GM23338 (cell line): ENCODE measurements around the gene NUP214.

Experiments
- CREB1 ChIP-seq: fragments of 250-450 bp; sonication (Bioruptor Pico); IDR thresholded peaks from 2 replicates; pipeline ENCODE4 v1.5.0; 2020; ENCODE audit warnings: low read depth, mild to moderate bottlenecking, moderate library complexity
- EZH2 ChIP-seq: fragments of 200-600 bp; sonication (generic); IDR thresholded peaks from one replicate; pipeline ENCODE4 v1.8.0; 2017; ENCODE audit warnings: antibody characterized with exemption, mild to moderate bottlenecking, low read depth; ENCODE audit not compliant: unreplicated experiment
- EZH2phosphoT487 ChIP-seq: fragments of 200-600 bp; sonication (generic); IDR thresholded peaks from one replicate; pipeline ENCODE4 v1.8.1; 2018; ENCODE audit warnings: antibody characterized with exemption; ENCODE audit not compliant: unreplicated experiment
- JUNB ChIP-seq: IDR thresholded peaks from one replicate; pipeline ENCODE4 v1.6.1; 2016; ENCODE audit warnings: antibody characterized with exemption; ENCODE audit not compliant: unreplicated experiment
- NANOG ChIP-seq: IDR thresholded peaks from 2 replicates; pipeline ENCODE4 v1.6.1; 2016; ENCODE audit warnings: antibody characterized with exemption, borderline replicate concordance
- POLR2AphosphoS5 ChIP-seq: IDR thresholded peaks from 2 replicates; pipeline ENCODE4 v1.6.1; 2016; ENCODE audit warnings: antibody characterized with exemption, low read depth
- TF ChIP-seq, protein P1 (sequence below): IDR thresholded peaks from one replicate; pipeline ENCODE4 v1.6.1; 2018; ENCODE audit warnings: antibody characterized with exemption; ENCODE audit not compliant: unreplicated experiment
- TF ChIP-seq, protein P2 (sequence below), 2 experiments: fragments of 200-600 bp in 1 of 2; sonication (generic) in 1 of 2; conservative IDR thresholded peaks; 2 replicates each; pipeline versions ENCODE4 v1.5.1 to v1.6.1; 2016 to 2017; ENCODE audit warnings: antibody characterized with exemption in 2 of 2, low read depth in 2 of 2, mild to moderate bottlenecking in 2 of 2, moderate library complexity in 1 of 2

DNA sequence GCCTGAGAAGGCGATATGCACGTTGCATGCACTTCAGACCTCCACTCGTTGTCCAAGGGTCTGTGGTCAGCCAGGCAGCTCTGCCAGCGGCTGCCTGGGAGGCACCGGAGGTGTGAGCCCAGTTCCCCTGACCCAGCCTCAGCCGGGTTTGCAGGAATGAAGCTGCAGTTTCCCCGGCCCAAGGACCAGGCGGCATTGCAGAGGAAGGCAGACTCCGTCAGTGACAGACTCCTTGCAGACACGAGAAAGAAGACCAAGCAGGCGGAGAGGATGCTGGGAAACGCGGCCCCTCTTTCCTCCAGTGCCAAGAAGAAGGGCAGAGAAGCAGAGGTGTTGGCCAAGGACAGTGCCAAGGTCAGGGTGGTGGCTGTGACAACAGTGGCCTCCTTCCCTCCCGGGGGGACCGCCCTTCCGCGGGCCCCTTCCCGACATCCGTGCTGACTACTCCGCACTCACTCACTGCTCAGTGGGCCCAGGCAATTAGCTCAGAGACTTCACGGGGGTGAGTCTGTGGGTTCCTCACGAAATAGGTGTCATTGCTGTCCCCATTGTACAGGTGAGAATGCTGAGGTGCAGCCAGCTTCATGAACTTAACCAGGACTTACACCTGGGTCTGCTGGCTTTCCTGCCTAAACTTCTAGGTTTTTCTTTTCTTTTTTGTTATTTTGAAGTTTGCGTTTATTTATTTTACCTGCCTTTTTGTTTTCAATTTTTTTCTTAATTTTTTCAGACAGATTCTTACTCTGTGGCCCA lies 39.8 kb upstream of the NUP214 start:
- TF ChIP-seq POLR2AphosphoS5, result no peak
- TF ChIP-seq, protein P1, sequence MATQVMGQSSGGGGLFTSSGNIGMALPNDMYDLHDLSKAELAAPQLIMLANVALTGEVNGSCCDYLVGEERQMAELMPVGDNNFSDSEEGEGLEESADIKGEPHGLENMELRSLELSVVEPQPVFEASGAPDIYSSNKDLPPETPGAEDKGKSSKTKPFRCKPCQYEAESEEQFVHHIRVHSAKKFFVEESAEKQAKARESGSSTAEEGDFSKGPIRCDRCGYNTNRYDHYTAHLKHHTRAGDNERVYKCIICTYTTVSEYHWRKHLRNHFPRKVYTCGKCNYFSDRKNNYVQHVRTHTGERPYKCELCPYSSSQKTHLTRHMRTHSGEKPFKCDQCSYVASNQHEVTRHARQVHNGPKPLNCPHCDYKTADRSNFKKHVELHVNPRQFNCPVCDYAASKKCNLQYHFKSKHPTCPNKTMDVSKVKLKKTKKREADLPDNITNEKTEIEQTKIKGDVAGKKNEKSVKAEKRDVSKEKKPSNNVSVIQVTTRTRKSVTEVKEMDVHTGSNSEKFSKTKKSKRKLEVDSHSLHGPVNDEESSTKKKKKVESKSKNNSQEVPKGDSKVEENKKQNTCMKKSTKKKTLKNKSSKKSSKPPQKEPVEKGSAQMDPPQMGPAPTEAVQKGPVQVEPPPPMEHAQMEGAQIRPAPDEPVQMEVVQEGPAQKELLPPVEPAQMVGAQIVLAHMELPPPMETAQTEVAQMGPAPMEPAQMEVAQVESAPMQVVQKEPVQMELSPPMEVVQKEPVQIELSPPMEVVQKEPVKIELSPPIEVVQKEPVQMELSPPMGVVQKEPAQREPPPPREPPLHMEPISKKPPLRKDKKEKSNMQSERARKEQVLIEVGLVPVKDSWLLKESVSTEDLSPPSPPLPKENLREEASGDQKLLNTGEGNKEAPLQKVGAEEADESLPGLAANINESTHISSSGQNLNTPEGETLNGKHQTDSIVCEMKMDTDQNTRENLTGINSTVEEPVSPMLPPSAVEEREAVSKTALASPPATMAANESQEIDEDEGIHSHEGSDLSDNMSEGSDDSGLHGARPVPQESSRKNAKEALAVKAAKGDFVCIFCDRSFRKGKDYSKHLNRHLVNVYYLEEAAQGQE, result no peak
- TF ChIP-seq CREB1 (CRISPR knock-in tag), result no peak
- TF ChIP-seq, protein P2, sequence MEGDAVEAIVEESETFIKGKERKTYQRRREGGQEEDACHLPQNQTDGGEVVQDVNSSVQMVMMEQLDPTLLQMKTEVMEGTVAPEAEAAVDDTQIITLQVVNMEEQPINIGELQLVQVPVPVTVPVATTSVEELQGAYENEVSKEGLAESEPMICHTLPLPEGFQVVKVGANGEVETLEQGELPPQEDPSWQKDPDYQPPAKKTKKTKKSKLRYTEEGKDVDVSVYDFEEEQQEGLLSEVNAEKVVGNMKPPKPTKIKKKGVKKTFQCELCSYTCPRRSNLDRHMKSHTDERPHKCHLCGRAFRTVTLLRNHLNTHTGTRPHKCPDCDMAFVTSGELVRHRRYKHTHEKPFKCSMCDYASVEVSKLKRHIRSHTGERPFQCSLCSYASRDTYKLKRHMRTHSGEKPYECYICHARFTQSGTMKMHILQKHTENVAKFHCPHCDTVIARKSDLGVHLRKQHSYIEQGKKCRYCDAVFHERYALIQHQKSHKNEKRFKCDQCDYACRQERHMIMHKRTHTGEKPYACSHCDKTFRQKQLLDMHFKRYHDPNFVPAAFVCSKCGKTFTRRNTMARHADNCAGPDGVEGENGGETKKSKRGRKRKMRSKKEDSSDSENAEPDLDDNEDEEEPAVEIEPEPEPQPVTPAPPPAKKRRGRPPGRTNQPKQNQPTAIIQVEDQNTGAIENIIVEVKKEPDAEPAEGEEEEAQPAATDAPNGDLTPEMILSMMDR (conservative IDR thresholded peaks at IDR 0.05; ENCODE audit: low read depth in 2 of 2), result no peak
- no peak for TF ChIP-seq EZH2phosphoT487
- no peak for TF ChIP-seq EZH2
- TF ChIP-seq JUNB, result no peak
- TF ChIP-seq NANOG, result no peak
